GM13977 (cell line): ENCODE data around the gene NMNAT1.

Source experiments
- DNase-seq: peaks from one replicate; pipeline ENCODE4 v3.0.0; 2012; ENCODE audit warnings: low spot score
- CTCF ChIP-seq: IDR thresholded peaks from 2 replicates; pipeline ENCODE4 v1.5.1; 2012; ENCODE audit warnings: mild to moderate bottlenecking, control low read depth; ENCODE audit not compliant: insufficient read depth; ENCODE audit errors: extremely low read depth, missing control alignments
- in situ Hi-C: fragments of 300-500 bp; cut with MboI; formaldehyde crosslinking; loops from one replicate; pipeline ENCODE4 v1.12.0; 2022; ENCODE audit warnings: low sequenced_read_pairs, low pct_unique_long_range_greater_than_20kb, mixed read lengths, inconsistent platforms; ENCODE audit not compliant: unreplicated experiment

The NMNAT1 gene

GRCh38 chr1:9903801-9904527, 39.3 kb upstream of the NMNAT1 start:
- no peak for TF ChIP-seq CTCF
- no peak for DNase-seq
- in situ Hi-C loops: no loop called here

- in situ Hi-C loops: no loop called here
- TF ChIP-seq CTCF: no peak
- no peak for DNase-seq
Observed at GRCh38 chr1:9904596-9904995, 38.7 kb upstream of the NMNAT1 start.

GRCh38 chr1:9905010-9905409, 38.3 kb upstream of the NMNAT1 start:
- no peak for DNase-seq
- TF ChIP-seq CTCF: no peak

GRCh38 chr1:9906466-9906865, 36.8 kb upstream of the NMNAT1 start:
- TF ChIP-seq CTCF: no peak
- DNase-seq: no peak
- in situ Hi-C loops: no loop called here

More at GRCh38 chr1:9905010-9905409, 38.3 kb upstream of the NMNAT1 start:
- in situ Hi-C loops: no loop called here

GRCh38 chr1:9907441-9907840, 35.8 kb upstream of the NMNAT1 start:
- no peak for DNase-seq
- TF ChIP-seq CTCF: no peak
- in situ Hi-C loops: no loop called here

GRCh38 chr1:9908871-9909233, 34.4 kb upstream of the NMNAT1 start:
- DNase-seq: no peak
- in situ Hi-C loops: no loop called here
- TF ChIP-seq CTCF: no peak
